GM21723 (cell line): ENCODE results near the gene GSX2.
"Not testable (repeated sequence)": the region's sequence is repeated elsewhere in the genome, so short reads cannot be mapped to it uniquely, and the experiment has no call there.

Source experiments
- ATAC-seq: cut with Tn5 transposase; IDR thresholded peaks from one replicate; pipeline ENCODE4 v1.9.1; 2021; ENCODE audit warnings: mild to moderate bottlenecking, moderate library complexity; ENCODE audit not compliant: unreplicated experiment

GSX2 gene

DNA sequence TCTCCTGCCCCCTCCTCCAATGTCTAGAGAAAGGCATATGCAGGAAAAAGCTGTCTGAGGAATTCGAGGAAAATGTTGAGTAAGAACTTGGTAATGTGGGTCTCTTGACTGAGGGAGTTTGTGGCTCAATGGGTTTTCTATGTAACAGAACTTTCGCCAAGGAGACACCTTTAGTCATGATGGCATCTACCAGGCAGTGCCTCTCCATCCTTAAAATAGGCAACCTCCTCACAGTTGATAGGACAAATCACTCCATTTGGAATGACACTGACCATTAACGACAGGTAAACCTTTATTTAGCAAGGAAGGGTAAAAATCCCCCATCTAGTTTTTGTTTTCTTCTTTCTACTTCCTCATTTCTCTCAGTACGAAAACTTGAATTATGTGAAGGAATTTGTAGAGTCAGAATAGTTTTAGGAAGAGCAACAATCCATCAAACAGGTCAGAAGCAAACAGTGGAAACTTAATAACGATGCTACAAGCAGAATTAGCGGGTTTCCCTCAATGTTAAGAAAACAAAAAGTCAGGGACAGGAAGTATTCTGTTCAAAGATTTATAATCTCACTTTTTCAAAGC, 2.7 kb downstream of the GSX2 start:
- ATAC-seq: no peak

GRCh38 chr4:54103190-54103574, 3.2 kb downstream of the GSX2 start:
- no peak for ATAC-seq

DNA sequence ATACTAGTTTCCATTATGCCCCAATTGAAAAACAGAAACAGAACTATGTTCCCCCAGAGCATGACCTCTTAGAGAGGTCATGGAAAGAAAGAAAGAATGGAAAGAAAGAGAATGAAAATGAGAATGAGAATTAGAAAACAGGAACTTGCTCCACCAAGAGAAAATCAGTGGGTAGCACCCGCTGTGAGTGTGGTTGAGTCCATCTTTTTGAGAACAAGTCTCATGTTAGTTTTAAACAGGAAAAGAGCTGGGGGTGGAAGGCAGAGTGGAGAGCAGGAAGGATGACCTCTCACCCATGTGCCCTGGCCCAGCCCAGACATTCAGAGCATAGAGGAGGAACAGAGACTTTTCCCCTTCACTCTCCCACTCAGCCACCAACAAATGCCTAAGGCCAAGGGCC, 4.9 kb downstream of the GSX2 start:
- ATAC-seq: no peak

GRCh38 chr4:54107951-54108748, 8.2 kb downstream of the GSX2 start:
- ATAC-seq: no peak

- no peak for ATAC-seq
Measured at GRCh38 chr4:54109241-54110018, 9.5 kb downstream of the GSX2 start.

- ATAC-seq: no peak
Measured at GRCh38 chr4:54110019-54110416, 10.1 kb downstream of the GSX2 start.

DNA sequence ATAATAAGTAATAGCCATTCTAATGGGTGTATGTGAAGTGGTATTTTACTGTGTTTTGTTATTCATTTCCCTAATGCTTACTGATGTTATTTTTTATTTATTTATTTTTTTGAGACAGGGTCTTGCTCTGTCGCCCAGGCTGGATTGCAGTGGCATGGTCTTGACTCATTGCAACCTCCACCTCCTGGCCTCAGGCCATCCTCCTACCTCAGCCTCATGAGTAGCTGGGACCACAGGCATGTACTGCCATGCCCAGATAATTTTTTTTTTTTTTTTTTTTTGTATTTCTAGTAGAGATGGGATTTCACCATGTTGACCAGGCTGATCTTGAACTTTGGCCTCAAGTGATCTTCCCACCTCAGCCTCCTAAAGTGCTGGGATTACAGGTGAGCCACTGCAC, 13.2 kb downstream of the GSX2 start:
- not testable (repeated sequence) for ATAC-seq

GRCh38 chr4:54116246-54116645, 16.3 kb downstream of the GSX2 start:
- ATAC-seq: not testable (repeated sequence)

GRCh38 chr4:54118850-54119589, 19.1 kb downstream of the GSX2 start:
- ATAC-seq: no peak

- no peak for ATAC-seq
Measured at GRCh38 chr4:54120518-54120917, 20.6 kb downstream of the GSX2 start.

DNA sequence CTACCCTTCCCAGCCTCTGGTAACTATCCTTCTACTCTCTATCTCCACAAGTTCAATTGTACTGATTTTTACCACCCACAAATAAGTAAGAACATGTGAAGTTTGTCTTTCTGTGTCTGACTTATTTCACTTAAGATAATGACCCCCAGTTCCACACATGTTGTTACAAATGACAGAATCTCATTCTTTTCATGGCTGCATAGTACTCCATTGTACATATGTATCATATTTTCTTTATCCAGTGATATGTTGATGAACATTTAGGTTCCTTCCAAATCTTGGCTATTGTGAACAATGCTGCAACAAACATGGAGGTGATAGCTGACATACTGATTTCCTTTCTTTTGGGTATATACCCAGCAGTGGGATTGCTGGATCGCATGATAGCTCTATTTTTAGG, 27.7 kb downstream of the GSX2 start:
- no peak for ATAC-seq

DNA sequence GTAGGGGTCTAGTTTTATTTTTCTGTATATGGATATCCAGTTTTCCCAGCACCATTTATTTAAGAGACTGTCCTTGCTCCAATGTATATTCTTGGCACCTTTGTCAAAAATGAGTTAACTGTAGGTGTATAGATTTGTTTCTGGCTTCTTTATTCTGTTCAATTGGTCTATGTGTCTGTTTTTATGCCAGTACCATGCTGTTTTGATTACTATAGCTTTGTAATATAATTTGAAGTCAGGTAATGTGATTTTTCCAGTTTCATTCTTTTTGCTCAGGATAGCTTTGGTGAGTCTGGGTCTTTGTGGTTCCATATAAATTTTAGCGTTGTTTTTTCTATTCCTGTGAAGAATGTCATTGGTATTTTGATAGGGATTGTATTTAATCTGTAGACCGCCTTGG, 28.7 kb downstream of the GSX2 start:
- not testable (repeated sequence) for ATAC-seq

DNA sequence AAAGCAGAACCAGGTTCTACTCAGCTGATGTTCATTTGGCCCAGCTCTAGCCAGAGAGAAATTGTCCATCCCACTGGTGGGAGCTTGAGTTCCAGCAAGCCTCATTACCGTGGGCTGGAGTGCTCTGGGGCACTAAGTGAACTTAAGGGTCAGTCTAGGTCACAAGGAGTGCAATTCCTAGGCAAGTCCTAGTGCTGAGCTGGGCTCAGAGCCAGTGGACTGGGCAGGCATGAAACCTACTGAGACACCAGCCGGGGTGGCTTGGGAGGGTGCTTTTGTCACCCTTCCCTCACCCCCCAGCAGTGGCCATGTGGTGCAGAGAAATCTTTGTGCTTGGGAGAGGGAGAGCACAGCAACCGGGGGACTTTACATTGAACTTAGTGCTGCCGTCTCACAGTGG, 39.4 kb downstream of the GSX2 start:
- no peak for ATAC-seq

DNA sequence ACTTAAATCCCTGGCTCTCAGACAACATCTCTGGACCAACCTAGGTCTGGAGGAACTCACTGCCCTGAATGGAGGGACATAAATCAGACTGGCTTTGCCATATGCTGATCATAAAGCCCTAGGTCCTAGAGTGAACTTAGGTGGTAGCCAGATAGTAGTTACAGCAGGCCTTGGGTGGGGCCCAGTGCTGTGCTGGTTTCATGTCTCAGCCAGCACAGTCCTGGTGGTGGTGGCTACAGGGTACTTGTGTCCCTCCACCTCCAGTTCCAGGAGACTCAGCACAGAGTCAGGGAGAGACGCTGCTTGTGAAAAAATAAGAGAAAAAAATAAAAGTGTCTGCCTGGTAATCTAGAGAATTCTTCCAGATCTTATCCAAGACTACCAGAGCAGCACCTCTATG, 40.3 kb downstream of the GSX2 start:
- ATAC-seq: no peak

- no peak for ATAC-seq
Measured at GRCh38 chr4:54144199-54144598, 44.2 kb downstream of the GSX2 start.

GRCh38 chr4:54144661-54145171, 44.8 kb downstream of the GSX2 start:
- ATAC-seq: no peak

- no peak for ATAC-seq
Measured at GRCh38 chr4:54146139-54146538, 46.2 kb downstream of the GSX2 start.

DNA sequence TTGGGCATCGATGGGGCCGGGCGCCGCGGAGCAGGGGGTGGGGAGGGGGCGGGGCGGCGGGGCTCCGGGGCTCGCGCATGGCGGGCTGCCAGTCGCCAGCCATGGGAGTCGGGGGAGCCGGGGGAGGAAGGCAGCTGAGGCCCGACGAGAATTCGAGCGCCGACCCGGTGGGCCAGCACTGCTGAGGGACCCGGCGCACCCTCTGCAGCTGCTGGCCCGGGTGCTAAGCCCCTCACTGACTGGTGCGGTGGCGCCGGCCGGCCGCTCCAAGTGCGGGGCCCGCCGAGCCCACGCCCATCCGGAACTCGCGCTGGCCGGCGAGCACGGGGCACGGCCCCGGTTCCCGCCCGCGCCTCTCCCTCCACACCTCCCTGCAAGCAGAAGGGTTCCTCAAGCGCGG, 49.4 kb downstream of the GSX2 start:
- ATAC-seq: no peak
